Upper lobe of right lung (tissue), 1 donor: ENCODE data around the gene CABLES1. TPM values are rescaled to one million over a fixed set of nuclear protein-coding genes. Genes with fewer than 3 reads are reported as not detected.

Source experiments
- ATAC-seq: fragments of 200-7000 bp; cut with Tn5 transposase; one replicate; pipeline ENCODE4 v1.9.1; 2020; ENCODE audit warnings: mild to moderate bottlenecking, moderate library complexity
- DNase-seq: peaks from one replicate; pipeline ENCODE4 v3.0.0-alpha.2; 2020
- H3K27ac ChIP-seq: fragments of 200-600 bp; one replicate; pipeline ENCODE4 v1.8.0; 2022
- H3K27me3 ChIP-seq: fragments of 200-600 bp; one replicate; pipeline ENCODE4 v1.8.0; 2022; ENCODE audit warnings: mild to moderate bottlenecking
- H3K36me3 ChIP-seq: fragments of 200-600 bp; one replicate; pipeline ENCODE4 v1.8.0; 2022
- H3K4me1 ChIP-seq: fragments of 200-600 bp; one replicate; pipeline ENCODE4 v1.8.0; 2022
- H3K4me3 ChIP-seq: fragments of 200-600 bp; one replicate; pipeline ENCODE4 v1.8.0; 2022; ENCODE audit warnings: mild to moderate bottlenecking
- H3K9me3 ChIP-seq: fragments of 200-600 bp; one replicate; pipeline ENCODE4 v1.8.0; 2022
- CTCF ChIP-seq: fragments of 200-600 bp; IDR thresholded peaks from one replicate; pipeline ENCODE4 v1.8.0; 2022; ENCODE audit warnings: antibody characterized with exemption
- intact Hi-C: fragments of 100-400 bp; cut with DNase I; formaldehyde crosslinking; loops from one replicate; pipeline ENCODE4 v1.11.0; 2022
- total RNA-seq: library from RNA; stranded (reverse); fragmentation: NEBNext Ultra II Directional; extraction: Animal tissue kit (Norgen Biotek cat#: 25700); gene quantifications from one replicate; pipeline ENCODE4 v1.2.1, GENCODE V29; 2021
- donor health status: DM: no; HTN: yes; CAD: no; lungs with severe emphysema.

CABLES1 gene
- total RNA-seq, 1 donor from 2014 or later, result 39.5 TPM

- Histone ChIP-seq H3K36me3 (no peaks in the 10 kb centered on the region), H3K27ac (no peak overlapping the region), H3K4me1 (peaks cover 25% of the 10 kb centered on the region), H3K9me3 (no peaks in the 10 kb centered on the region), H3K27me3 (no peaks in the 10 kb centered on the region), H3K4me3 (no peak overlapping the region)
- DNase-seq (no peak), ATAC-seq (no peak)
- TF ChIP-seq CTCF, result no peak
- intact Hi-C loops, result no loop called here
Measured at GRCh38 chr18:23146861-23147469, 11.7 kb downstream of the CABLES1 start.

- DNase-seq (no peak), ATAC-seq (no peak)
- H3K27me3 ChIP-seq, result no peaks in the 10 kb centered on the region
- no peak for TF ChIP-seq CTCF
- peaks cover 11% of the 10 kb centered on the region for H3K4me1 ChIP-seq
- no peak overlapping the region for H3K4me3 ChIP-seq
- H3K27ac ChIP-seq, result no peak overlapping the region
- intact Hi-C loops, result no loop called here
- no peaks in the 10 kb centered on the region for H3K36me3 ChIP-seq
- no peaks in the 10 kb centered on the region for H3K9me3 ChIP-seq
Measured at GRCh38 chr18:23148382-23148781, 13.1 kb downstream of the CABLES1 start.

GRCh38 chr18:23149570-23149969, 14.3 kb downstream of the CABLES1 start:
- no peaks in the 10 kb centered on the region for H3K27me3 ChIP-seq
- H3K4me1 ChIP-seq, result no peaks in the 10 kb centered on the region
- ATAC-seq (no peak), DNase-seq (no peak)
- TF ChIP-seq CTCF, result no peak
- H3K9me3 ChIP-seq, result no peaks in the 10 kb centered on the region
- H3K4me3 ChIP-seq, result no peak overlapping the region
- intact Hi-C loops, result no loop called here
- no peak overlapping the region for H3K27ac ChIP-seq
- H3K36me3 ChIP-seq, result no peaks in the 10 kb centered on the region

- Histone ChIP-seq H3K4me3 (no peak overlapping the region), H3K27ac (no peak overlapping the region), H3K4me1 (no peaks in the 10 kb centered on the region), H3K9me3 (no peaks in the 10 kb centered on the region), H3K27me3 (no peaks in the 10 kb centered on the region), H3K36me3 (no peaks in the 10 kb centered on the region)
- intact Hi-C loops, result no loop called here
- DNase-seq (no peak), ATAC-seq (no peak)
- no peak for TF ChIP-seq CTCF
Measured at GRCh38 chr18:23151414-23152099, 16.3 kb downstream of the CABLES1 start.

GRCh38 chr18:23154030-23154429, 18.7 kb downstream of the CABLES1 start:
- H3K9me3 ChIP-seq, result no peaks in the 10 kb centered on the region
- H3K4me3 ChIP-seq, result no peak overlapping the region
- TF ChIP-seq CTCF, result no peak
- H3K4me1 ChIP-seq, result peaks cover under 1% of the 10 kb centered on the region
- no peaks in the 10 kb centered on the region for H3K27me3 ChIP-seq
- H3K36me3 ChIP-seq, result no peaks in the 10 kb centered on the region
- intact Hi-C loops, result no loop called here
- no peak for ATAC-seq
- no peak overlapping the region for H3K27ac ChIP-seq
- DNase-seq, result no peak
